GM18499 (cell line): ENCODE measurements around the gene AMBRA1.
"Not testable (repeated sequence)": the region's sequence is repeated elsewhere in the genome, so short reads cannot be mapped to it uniquely, and the experiment has no call there.

Experiments used
- ATAC-seq: cut with Tn5 transposase; IDR thresholded peaks from one replicate; pipeline ENCODE4 v1.9.1; 2021; ENCODE audit warnings: moderate number of reproducible peaks; ENCODE audit not compliant: insufficient read depth, unreplicated experiment

Gene AMBRA1

GRCh38 chr11:46518928-46519327, 74.9 kb downstream of the AMBRA1 start:
- ATAC-seq, result not testable (repeated sequence)

- no peak for ATAC-seq
Observed at GRCh38 chr11:46514370-46514769, 79.5 kb downstream of the AMBRA1 start.

DNA sequence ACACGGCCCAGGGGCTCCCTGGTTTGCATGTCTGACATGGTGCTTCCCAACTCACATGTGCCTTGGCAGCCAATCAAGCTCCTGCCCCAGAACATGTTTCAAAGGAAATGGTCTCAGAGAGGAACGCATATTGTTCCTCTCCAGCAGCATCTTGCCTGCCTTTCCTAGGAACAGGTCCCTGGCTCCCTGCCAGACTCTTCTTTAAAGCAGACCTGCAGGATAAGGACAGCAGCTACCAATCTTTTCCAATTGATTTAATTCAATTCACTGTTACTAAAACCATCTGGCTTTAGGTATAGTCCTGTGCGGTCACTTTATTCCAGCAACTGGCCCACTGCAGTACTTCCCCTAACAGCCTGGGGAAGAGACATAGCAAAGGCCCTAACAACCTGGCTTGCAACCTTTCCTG, 79.9 kb downstream of the AMBRA1 start:
- ATAC-seq, result no peak

DNA sequence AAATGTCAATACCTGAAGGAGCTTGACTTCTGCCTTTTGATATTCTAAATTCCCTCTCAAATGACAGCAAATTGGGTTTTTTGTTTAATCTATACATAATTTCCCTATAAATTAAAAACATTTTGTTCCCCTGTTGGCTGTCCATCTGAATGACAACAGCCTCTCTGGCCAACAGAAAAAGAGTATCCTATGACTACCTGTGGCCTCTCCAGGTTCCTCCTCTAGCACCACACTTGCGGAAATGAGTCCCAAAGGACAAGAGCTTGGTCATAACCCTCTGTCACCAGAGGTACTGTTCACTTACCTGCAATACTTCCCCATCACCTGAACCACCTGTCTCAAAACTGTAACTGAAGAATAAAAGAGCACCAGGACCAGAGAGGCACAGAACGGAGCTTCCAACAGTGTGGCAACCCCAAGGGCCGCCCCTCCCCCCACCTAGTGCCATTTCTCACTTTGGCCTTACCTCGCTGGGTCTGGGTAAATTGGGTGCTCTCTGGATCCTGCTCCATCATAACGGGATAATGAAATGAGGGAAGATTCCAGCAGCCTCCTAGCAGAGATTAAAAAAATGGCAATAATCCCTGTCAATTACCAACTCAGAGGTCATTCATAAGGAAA, 81.5 kb downstream of the AMBRA1 start:
- ATAC-seq, result no peak

- ATAC-seq, result no peak
Observed at GRCh38 chr11:46511342-46511741, 82.5 kb downstream of the AMBRA1 start.

- ATAC-seq, result no peak
Observed at GRCh38 chr11:46508360-46508759, 85.5 kb downstream of the AMBRA1 start.

DNA sequence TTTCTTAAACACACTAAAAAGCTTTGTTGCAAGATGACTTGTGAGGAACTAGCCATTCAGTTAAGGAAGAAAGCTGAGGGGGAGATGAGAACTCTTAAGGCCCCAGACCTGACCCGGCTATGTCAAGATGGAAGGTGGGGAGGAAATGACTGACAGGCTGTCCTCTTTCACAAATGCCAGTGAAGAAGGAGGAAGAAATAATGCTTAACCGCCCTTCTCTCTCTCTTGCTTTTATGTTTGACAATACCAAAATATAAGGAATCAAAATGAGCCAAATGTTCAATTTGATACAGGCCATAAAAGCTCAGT, 87.4 kb downstream of the AMBRA1 start:
- ATAC-seq, result no peak

DNA sequence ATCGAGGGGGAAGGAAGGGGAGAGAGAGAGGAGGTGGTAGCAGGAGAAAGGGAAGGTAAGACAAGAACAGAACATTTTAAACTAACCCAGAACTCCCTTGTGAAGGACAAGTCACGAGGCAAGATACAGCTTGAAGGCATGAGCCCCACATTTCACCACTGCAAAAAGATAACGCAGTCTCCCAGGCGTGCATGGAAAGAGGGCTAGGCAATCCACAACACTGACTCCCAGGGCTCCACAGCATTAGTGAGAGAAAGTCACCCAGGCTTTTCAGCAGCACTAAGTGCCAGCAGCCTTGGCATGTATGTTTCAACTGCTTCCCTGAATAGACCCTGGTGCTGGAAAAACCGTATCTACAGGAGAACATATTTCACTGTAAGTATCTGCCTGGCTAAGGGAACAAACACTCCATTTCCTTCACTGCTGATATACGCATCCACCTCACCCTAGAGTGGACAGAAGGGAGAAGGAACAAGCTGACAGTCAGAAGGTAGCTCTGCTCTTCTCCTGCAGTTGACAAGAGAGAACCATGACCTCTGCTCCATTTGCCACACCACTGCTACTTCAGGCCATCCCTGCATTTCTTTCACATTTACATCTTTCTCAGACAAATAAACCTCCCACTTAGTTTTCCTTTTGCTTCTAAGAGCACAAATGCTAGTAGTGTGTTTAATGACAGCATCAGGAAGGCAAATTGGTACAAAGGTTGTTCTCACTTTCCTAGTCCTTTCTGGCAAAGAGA, 87.9 kb downstream of the AMBRA1 start:
- ATAC-seq, result no peak

DNA sequence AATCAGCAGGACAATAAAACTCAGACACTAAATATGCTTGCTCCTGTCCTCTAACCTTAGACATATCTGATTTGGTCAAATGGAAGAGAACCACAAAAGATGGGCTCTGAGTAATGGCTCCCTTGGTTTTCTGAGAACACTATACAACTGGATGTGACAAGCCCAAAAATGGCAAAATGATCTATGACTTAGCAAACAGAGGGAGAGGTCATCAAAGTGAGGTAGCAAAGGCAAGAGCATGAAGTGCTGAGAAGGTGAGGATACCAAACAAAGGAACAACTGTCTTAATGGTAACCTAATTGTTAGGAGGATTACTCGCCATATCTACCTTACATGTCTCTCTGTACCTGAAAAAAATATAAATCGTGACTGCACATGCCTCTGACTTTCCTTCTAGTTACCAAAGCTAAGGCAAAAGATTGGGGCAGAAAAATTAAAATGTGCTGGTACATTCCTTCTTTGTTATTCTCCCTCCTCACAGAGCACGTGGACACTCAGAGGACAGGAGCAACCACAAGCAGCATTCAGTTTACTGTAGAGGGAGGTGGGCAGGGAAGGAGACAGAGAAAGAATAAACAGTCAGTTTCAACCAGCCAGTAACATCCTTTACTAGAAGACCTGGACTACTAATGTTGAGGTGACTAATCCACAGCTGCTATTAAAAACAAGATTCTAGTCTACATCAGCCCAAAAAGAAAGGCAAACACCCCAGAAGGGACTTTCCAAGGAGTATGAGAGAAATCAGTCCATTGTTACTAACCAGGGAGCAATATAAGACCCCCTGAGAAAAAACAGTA, 88.8 kb downstream of the AMBRA1 start:
- no peak for ATAC-seq

- ATAC-seq, result no peak
Observed at GRCh38 chr11:46499821-46500220, 94.0 kb downstream of the AMBRA1 start.

DNA sequence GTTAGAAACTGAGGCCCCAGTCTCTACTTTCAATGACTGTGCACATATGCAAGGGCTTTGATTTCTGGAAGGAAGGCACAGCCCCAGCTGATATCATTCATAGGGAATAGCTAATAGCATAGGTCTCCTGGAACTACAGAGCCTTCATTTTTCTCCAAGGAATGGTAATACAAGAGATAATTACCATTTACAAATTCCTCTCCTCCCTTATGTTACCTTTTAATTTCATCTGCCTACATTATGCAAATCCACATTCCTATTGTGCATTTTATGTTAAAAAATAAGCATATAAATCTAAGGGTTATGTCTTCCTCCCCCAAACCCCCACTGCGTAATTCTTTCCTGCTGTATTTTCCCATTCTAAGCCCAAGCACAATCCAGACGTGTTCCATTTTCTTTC, 94.9 kb downstream of the AMBRA1 start:
- no peak for ATAC-seq

DNA sequence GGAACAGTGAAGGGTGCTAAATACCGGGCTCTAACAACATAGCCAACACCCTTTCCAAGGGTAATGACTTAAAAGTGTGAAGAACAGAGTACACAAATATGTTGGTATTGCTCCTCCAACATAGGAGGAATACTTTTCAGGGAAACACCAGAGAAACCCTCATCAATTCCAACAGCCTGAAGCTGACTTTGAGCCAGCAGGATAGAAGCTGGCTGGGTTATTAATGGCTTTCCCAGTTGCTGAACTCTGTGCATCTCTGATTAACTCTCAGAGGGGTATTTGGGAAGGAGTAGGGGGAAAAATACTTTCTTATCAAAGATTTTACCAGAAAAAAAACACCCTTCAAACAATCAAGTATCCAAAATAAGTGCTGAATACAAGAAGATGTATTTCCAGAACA, 95.6 kb downstream of the AMBRA1 start:
- ATAC-seq, result no peak

- ATAC-seq, result no peak
Observed at GRCh38 chr11:46497498-46497897, 96.3 kb downstream of the AMBRA1 start.

DNA sequence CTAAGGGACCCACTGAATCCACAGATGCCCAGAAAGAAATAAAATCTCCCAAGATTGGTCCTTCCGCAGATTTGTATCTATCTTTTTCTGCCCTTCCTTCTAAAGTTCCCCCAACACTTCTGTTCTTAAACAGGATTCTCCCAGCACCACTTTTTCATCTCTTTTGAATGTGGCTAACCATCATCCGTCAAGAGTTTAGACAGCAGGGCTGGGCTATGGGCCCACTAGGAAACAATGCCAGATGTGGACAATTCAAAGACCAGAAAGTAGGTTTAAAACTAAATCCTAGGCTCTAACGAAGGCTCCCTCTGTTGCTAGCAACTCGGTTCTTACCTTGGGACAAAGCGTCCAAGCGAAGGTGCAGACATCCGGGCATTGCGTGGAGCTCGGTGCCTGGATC, 100.0 kb downstream of the AMBRA1 start:
- no peak for ATAC-seq

DNA sequence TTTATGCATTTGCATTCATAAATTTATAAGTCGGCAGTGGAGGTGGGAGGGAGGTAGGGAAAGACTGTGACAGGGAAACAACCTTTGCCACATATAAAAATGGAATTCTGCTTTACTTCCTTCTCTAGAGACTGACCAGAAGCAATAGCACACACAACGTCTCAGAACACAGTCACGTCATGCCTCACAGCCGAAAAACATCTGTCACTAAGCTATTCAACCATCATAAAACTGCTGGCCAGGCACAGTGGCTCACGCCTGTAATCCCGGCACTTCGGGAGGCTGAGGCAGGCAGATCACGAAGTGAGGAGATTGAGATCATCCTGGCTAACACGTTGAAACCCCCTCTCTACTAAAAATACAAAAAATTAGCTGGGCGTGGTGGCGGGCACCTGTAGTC, 101.3 kb downstream of the AMBRA1 start:
- no peak for ATAC-seq

DNA sequence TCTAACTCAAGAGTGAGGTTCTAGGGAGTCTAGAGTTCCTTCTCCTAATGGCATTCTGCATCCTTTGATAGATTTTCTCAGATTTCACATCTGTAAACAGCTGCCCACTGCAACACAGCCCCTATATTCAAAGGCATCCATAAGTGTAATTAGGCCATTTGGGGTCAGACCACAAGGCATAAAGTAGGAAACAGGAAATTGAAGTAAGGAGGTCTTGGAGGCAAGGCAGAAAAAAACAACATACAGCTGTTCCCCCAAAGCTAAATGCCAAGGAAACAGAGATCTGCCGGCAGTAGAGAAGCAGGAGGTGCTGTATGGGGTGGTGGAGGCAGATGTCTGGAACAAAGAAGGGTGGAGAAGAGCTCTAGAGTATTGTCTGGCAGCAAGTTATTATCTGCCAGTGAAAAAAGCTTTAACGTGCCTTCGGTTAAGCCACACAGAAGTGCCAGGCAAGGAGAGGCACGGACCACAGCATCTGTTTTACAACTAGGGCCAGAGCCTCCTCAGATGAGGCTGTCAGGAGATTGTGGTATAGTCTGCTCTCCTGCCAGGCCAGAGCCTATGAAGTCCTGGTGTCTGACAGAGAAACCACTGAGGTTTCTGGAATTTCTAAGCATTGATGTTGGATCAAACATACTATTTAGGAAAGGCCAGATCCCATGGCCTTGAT, 102.0 kb downstream of the AMBRA1 start:
- no peak for ATAC-seq

GRCh38 chr11:46490666-46491065, 103.2 kb downstream of the AMBRA1 start:
- no peak for ATAC-seq

DNA sequence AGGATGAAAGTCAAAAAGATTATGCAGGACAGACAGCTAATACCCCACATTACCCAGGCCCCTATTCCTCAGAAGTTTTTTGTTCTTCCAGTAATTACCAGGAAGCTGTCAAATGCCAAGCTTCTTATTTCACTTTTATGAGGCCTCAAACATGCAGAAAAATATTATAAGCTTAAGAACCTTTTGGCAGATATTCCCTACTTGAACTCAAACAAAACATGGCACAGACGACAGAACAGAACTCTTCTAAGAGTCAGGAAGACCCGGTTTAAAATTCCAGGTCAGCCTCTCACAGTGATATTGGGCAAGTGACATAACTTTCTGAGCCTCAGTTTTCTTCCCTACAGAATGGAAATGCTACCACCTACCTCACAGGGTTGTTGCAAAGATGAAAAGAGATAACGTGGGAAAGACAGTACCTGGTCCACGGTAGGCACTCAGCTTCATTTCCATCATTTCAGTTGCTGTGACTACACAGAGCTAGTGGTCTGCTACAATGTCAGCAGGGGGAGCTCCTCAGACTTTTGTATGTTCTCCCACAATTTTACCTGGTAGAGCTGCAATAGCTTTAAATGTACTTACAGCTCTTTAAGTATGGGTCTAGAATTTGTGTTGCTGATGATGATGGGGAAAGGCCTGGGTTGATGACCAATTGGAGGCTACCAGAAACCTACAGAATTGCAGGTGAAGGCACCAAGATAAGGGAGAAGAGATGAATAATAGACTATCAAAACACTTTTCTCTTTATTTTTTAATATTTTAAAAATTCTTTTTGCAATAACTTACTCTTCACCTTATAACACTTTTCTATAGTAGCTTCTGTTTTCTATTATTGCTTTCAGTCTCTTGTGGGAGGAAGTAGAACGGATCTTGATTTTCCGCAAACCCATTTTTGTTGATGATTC, 103.9 kb downstream of the AMBRA1 start:
- ATAC-seq, result peak; percentile 43

DNA sequence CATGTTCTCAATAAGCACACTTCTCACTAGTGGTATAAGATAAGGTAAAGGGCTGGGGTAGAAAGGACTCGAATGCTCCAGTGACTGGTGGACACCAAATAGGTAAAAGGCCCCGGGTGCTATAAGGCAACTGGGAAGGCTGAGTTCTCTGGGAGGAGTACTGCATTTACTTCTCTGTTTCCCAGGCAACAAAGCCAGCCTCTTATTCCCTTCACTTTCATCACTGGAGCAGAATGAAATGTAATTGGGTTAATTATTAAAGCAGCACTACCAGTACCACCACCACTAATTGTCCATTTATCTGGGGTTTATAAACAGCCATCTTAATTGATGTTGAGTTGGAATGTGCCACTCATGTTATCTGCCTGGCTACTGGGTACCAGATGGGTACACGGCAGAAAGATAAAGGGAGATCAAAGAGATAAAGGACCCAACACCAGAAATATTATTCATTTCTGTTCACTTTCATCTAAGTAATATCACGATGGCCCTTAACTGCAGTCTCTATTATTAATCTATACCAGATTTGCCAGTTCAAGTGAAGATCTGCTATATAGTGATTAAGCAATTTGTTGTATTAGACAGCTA, 107.9 kb downstream of the AMBRA1 start:
- ATAC-seq, result no peak

DNA sequence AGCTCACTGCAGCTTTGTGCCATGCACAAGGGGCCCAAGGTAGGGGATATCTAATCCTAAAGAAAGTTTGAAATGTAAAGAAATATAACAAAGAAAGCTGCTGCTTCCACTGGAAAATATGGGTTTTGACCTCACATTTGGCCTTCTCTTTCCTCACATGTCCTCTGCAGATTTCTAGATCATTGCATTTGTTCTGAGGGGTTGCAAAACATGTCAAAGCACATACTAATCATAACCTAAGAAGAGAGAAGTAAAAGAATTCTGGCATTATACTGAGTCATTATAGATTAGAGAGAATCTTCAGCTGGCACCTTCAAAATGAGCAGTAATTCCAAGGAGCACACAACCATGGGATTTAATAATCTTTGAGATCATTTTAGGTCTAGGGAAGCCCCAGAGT, 109.7 kb downstream of the AMBRA1 start:
- no peak for ATAC-seq
